ENCODE data around the gene CD38.

Gene CD38

GRCh38 chr4:15769202-15769601 lies 8.9 kb upstream of the CD38 start:
- H3K79me2 ChIP-seq: no peaks in the 10 kb centered on the region
- no peak overlapping the region for H2AFZ ChIP-seq
- H3K36me3 ChIP-seq (ENCODE audit: control insufficient read depth, insufficient read depth, low read length): no peaks in the 10 kb centered on the region

GRCh38 chr4:15771216-15772058 lies 6.7 kb upstream of the CD38 start:
- no peak overlapping the region for H2AFZ ChIP-seq
- H3K27ac ChIP-seq: no peak overlapping the region
- H3K79me2 ChIP-seq: no peaks in the 10 kb centered on the region
- no peaks in the 10 kb centered on the region for H3K36me3 ChIP-seq (ENCODE audit: control insufficient read depth, insufficient read depth, low read length)
- TF ChIP-seq CTCF (IDR thresholded peaks at IDR 0.05): no peak
- H3K9me3 ChIP-seq (ENCODE audit: control insufficient read depth, low read length): no peaks in the 10 kb centered on the region
- no peaks in the 10 kb centered on the region for H3K4me1 ChIP-seq
- no peak overlapping the region for H3K4me2 ChIP-seq (ENCODE audit: low read length)
- H3K9ac ChIP-seq: no peak overlapping the region
- no peak overlapping the region for H3K4me3 ChIP-seq (ENCODE audit: low read depth, low read length)
- no peaks in the 10 kb centered on the region for H3K27me3 ChIP-seq (ENCODE audit: control insufficient read depth, insufficient read depth, low read length)

More at GRCh38 chr4:15769202-15769601, 8.9 kb upstream of the CD38 start:
- Histone ChIP-seq H3K4me2 (ENCODE audit: low read length) (no peak overlapping the region), H3K4me3 (ENCODE audit: low read depth, low read length) (no peak overlapping the region), H3K27ac (no peak overlapping the region), H3K4me1 (no peaks in the 10 kb centered on the region), H3K27me3 (ENCODE audit: control insufficient read depth, insufficient read depth, low read length) (no peaks in the 10 kb centered on the region), H3K9me3 (ENCODE audit: control insufficient read depth, low read length) (no peaks in the 10 kb centered on the region), H3K9ac (no peak overlapping the region)
- TF ChIP-seq CTCF (IDR thresholded peaks at IDR 0.05): no peak

GRCh38 chr4:15774020-15774420 lies 4.1 kb upstream of the CD38 start:
- Histone ChIP-seq H3K4me3 (ENCODE audit: low read depth, low read length) (no peak overlapping the region), H3K27me3 (ENCODE audit: control insufficient read depth, insufficient read depth, low read length) (no peaks in the 10 kb centered on the region), H3K27ac (no peak overlapping the region), H3K4me1 (no peaks in the 10 kb centered on the region), H3K36me3 (ENCODE audit: control insufficient read depth, insufficient read depth, low read length) (no peaks in the 10 kb centered on the region), H3K9ac (no peak overlapping the region), H2AFZ (no peak overlapping the region), H3K4me2 (ENCODE audit: low read length) (no peak overlapping the region), H3K9me3 (ENCODE audit: control insufficient read depth, low read length) (no peaks in the 10 kb centered on the region), H3K79me2 (no peaks in the 10 kb centered on the region)
- TF ChIP-seq CTCF (IDR thresholded peaks at IDR 0.05): no peak

- H3K27ac ChIP-seq: no peak overlapping the region
- H3K4me3 ChIP-seq (ENCODE audit: low read depth, low read length): no peak overlapping the region
- H3K4me2 ChIP-seq (ENCODE audit: low read length): no peak overlapping the region
- no peaks in the 10 kb centered on the region for H3K4me1 ChIP-seq
- no peaks in the 10 kb centered on the region for H3K79me2 ChIP-seq
- no peaks in the 10 kb centered on the region for H3K9me3 ChIP-seq (ENCODE audit: control insufficient read depth, low read length)
- TF ChIP-seq CTCF (IDR thresholded peaks at IDR 0.05): no peak
- no peak overlapping the region for H2AFZ ChIP-seq
- H3K36me3 ChIP-seq (ENCODE audit: control insufficient read depth, insufficient read depth, low read length): no peaks in the 10 kb centered on the region
- no peak overlapping the region for H3K9ac ChIP-seq
- H3K27me3 ChIP-seq (ENCODE audit: control insufficient read depth, insufficient read depth, low read length): no peaks in the 10 kb centered on the region
Measured at GRCh38 chr4:15776871-15777648, 1.1 kb upstream of the CD38 start.

All from parathyroid adenoma (tissue), 2 donors.